HT-29 (cell line): ENCODE results near the gene SOAT1. TPM values are rescaled to one million over a fixed set of nuclear protein-coding genes. Genes with fewer than 3 reads are reported as not detected.
"Not testable (repeated sequence)": the region's sequence is repeated elsewhere in the genome, so short reads cannot be mapped to it uniquely, and the experiment has no call there.

Experiments used
- DNase-seq: peaks from one replicate; pipeline ENCODE4 v3.0.0-alpha.2; 2015; ENCODE audit warnings: low spot score
- small RNA-seq: library from RNA; depleted of rRNA; stranded (forward); fragments of <200 nt; gene quantifications from one replicate; pipeline ENCODE3, GENCODE V24; 2014
- total RNA-seq: library from RNA; depleted of rRNA; stranded (reverse); fragments of >200 nt; shearing (Covaris generic); gene quantifications from 2 replicates; pipeline ENCODE4 v1.2.3, GENCODE V29; 2014; rRNA removed

SOAT1 gene
- total RNA-seq, 1 experiment from 2014 or later: 0.74 TPM

DNA sequence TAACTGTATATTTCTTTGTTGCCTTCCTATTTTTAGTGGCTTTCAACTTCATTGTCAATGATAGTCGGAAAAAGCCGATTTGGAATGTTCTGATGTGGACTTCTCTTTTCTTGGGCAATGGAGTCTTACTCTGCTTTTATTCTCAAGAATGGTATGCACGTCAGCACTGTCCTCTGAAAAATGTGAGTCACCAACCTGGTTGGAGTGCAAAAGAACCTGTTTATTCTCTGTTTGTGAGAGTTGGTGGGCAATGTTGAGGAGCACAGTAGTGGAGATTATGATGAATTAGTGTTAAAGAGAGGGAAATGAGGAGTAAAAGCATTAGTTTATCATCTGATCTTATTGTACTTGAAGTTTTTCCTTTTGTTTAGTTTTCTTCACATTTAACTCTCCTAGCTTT lies 57.7 kb downstream of the SOAT1 start:
- DNase-seq: no peak

DNA sequence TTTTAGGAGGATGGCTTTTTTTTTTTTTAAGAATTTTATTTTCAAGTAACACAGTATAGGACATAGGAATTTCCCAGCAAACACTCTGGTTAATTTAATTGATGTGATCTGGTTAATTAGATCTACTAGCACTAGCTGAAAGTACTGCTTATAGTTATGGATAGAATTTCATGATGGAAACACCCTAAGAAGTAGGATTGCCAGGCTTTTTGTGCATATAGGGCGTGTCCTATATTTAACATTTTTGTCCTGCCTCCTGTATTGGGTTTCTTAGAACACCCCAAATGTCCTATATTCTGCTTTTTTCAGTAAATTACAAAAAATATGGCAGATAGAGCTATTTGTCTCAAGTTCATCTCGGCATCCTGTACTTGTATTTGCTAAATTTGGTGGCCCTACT lies 58.6 kb downstream of the SOAT1 start:
- no peak for DNase-seq

DNA sequence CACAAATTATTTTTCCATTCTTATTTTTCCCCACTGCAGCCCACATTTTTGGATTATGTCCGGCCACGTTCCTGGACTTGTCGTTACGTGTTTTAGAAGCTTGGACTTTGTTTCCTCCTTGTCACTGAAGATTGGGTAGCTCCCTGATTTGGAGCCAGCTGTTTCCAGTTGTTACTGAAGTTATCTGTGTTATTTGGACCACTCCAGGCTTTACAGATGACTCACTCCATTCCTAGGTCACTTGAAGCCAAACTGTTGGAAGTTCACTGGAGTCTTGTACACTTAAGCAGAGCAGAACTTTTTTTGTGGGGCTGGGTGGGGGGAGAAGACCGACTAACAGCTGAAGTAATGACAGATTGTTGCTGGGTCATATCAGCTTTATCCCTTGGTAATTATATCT lies 59.9 kb downstream of the SOAT1 start:
- no peak for DNase-seq

DNA sequence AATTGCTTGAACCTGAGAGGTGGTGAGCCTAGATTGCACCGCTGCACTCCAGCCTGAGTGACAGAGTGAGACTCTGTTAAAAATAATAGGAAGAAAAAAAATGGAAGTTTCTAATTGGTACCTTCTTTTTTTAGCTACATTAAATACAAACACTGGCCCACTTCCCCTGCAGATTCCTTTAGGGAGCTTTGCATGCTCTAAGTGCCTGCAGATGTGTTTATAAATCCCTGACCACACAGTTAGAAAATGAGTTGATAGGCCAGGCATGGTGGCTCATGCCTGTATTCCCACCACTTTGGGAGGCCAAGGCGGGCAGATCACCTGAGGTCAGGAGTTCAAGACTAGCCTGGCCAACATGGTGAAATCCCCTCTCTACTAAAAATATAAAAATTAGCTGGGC lies 68.0 kb downstream of the SOAT1 start:
- DNase-seq: not testable (repeated sequence)

DNA sequence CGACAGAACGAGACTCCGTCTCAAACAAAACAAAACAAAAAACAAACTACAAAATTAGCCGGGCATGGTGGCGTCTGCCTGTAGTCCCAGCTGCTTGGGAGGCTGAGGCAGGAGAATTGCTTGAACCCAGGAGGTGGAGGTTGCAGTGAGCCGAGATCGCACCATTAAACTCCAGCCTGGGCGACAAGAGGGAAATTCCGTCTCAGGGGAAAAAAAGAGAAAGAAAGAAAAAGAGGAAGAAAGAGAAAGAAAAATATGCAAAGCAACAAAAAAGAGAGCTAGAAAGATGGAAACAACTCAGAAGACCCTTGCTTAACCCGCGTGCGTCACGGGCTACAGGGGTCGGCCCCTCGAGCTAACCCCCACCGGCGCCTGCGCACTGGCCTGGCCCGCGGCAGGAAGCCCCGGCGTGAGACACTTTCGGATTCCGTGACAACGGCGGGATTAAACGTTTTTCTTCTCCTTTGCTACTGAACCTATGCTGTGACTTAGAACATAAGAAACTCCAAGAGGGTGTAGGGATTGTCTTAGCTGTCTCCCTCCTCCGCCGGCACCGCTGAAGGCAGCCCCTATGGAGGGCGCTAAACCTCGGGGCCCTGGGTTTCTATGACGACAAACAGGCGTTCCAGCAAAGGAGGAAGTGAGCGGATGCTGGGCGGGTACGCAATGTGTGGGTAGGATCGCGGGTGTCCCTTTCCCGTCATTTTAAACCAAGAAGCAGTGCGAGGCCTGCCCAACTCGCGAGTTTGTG lies 71.9 kb downstream of the SOAT1 start, which contains the start of gene AXDND1:
TSS of gene AXDND1 (plus strand) at position 630 of the 751 bp plus-strand sequence. CDS start 539 bp downstream, outside the sequence.
- peak; percentile 76 for DNase-seq

DNA sequence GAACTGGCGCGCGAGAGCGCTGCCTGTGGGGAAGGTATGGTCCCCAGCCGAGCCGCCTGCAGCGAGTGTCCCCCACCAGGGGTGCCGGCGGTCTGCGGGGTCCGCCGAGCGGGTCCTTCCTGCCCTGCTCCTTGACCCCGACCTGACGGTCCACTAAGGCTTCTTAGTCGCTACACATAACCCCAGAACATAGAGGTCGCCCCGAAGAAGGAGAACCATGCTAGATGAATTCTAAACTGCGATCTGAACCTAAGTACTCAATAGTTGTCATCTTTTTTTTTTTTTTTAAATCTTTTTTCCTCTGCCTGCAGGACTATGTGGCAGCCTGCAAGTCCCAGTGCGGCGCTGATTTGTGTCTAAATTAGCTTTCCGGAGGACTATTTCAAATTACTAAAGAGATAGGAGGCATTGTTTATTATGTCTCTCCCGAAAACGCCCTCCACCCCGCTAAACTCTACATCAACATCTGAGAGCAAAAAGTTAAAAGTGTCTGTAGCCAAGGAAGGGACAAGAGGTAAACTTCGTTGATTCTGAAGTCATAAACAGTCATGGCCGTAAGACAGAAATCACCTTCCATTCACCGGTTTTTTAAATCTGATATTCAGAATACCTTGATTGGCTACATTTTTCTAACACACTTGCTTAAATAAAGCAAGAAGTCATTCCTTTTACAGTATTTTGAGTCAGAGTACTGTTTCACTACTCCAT lies 72.7 kb downstream of the SOAT1 start:
- DNase-seq: peak; percentile 14

DNA sequence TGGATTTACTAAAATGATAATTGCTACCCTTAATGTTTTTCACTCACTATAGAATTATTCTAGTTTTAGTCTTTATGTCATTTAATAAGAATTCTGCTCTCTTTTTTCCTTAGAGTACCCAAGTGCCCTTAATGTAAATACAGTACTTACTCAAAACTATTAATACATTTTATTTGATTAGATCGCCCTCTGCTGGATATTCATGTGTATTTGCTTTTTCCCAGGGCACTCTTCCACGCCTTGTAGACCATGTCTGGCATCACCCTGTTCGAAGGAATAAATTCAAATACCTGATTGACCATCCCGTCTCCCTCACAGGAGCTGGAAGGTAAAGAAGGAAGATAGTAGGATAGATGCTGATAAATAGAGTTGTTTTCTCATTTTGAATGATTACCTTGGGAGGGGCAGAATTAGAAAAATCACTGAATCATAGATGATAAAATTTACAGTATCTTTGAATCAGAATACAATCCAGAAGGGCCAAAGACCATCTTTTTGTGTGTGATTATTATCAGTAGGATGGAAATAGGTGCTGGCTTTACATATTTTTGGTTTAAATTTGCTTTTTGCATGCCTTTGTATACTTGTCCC lies 76.2 kb downstream of the SOAT1 start:
- DNase-seq: peak; percentile 82

DNA sequence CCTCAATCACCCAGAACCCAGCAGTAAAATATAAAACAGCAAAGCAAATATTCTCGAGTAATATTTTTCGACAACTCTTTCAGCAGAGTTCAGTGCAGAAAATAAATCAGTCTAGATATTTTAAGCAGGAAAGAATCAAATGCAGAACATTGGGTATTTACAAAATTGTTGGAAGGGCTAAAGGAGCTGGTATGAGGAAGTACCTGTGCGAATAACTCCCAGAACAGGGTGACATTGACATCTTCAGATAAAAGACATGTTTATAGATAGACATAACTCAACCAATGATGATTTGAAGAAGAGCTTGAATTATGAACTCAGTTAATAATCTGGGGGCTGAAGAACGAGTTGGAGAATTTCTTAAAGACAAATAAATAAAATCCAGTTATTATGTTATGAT lies 78.6 kb downstream of the SOAT1 start:
- no peak for DNase-seq

DNA sequence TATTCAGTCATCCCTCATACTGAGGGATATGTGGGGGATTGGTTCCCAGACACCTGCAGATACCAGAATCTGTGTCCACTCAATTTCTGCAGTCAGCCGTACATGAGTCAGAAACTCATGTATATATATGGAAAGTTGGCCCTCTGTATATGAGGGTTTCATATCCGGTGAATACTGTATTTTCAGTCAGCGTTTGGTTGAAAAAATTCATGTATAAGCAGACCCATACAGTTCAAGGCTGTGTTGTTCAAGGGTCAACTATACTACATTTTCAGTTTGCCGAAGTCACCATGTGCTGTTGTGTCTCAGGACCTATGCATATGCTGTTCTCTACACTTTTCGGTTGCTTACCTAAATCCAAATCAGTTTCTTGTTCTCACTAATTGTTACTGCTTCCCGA lies 82.6 kb downstream of the SOAT1 start:
- no peak for DNase-seq

DNA sequence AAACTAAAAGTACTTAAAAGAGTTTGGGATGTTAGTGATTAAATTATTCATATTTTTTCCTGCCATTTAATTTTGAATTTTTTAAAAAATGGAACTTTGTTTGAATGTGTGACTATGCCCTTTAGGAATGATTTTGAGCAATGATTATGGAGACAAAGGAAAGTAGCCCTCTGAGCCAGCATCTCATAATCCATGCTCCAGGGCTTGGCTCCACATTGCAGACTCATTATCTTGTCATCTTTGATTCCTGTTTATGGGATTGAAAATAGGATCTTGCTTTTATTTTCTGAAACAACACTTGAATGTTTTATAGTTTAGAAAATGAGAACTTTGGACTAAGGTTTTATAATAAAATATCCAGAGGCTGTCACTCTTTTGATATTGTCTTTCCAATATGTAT lies 86.7 kb downstream of the SOAT1 start:
- no peak for DNase-seq

DNA sequence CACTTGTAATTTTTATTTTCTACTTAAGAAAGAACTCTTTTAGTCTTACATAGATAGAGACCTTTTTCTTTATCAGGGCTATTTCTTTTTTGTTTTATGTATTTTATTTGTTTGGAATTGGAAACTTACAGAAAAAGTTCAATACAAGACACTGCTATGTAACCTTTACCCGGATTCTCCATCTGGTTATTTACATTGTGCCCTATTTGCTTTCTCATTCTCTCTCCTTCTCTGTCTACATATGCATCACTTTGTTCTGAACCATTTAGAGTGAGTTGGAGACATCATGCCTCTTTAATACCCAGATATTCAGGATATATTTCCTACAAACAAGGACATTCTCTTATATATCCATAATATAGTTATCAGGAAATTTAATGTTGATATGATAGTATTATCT lies 90.4 kb downstream of the SOAT1 start:
- no peak for DNase-seq

DNA sequence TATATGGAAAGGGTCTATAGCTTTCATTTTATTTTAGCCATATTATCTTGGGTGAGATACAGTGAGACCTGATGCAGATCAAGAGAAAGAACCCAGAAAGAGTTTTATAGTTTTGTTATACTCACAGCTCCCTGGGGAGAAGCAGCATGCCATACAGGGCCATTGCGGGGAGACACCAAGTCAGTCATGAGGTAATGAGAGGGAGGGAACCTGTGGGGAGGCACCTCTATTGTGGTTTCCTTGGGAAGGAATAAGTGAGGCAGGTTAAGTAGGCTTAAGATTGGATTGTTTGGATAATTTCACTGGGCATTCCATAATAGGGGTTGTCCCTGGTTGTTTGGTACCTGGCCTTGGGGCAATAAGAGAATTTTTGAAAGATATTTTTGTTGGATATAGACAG lies 91.9 kb downstream of the SOAT1 start:
- no peak for DNase-seq

DNA sequence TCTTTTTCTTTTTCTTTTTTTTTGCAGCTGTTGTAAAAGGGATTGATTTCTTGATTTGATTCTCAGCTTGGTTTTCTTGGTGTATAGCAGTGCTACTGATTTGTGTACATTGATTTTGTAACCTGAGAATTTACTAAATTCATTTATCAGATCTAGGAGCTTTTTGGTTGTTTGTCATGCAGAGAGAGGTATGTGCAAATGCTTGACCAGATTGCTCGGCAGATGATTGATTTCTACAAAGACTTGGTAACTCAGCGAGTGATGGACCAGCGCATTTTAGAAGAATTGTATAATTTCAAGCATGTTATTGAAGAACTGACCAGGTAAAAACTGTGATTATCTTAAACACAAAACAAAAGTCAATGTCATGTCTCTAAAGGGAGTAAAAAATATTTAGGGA lies 100.1 kb downstream of the SOAT1 start:
- DNase-seq: no peak

DNA sequence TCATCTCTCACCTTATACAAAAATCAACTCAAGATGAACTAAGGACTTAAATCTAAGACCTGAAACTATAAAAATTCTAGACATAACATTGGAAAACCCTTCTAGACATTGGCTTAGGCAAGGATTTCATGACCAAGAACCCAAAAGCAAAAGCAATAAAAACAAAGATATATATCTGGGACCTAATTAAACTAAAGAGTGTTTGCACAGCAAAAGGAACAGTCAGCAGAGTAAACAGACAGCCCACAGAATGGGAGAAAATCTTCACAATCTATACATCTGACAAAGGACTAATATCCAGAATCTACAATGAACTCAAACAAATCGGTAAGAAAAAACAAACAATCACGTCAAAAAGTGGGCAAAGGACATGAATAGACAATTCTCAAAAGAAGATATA lies 105.8 kb downstream of the SOAT1 start:
- DNase-seq: not testable (repeated sequence)

Small RNAs within 50 kb of the gene (small RNA-seq; reads per million reads assigned to genes)
- not detected for gene AL512326.2

Other genes starting within 250 kb of the SOAT1 start
- 36.9 and 41.8 TPM in 2 replicates for gene TOR3A, start 211.7 kb upstream of the SOAT1 start, total RNA-seq
- gene ABL2, start 64.1 kb upstream of the SOAT1 start, total RNA-seq: 2.5 and 4.5 TPM in 2 replicates
- not detected in 2 replicates for gene AXDND1, start 72.2 kb downstream of the SOAT1 start, total RNA-seq